Type B pancreatic cell (in vitro differentiated cells): Measurements from ENCODE around the gene PWP1. TPM values are rescaled to one million over a fixed set of nuclear protein-coding genes. Genes with fewer than 3 reads are reported as not detected.

ENCODE experiments used
- DNase-seq: peaks from one replicate; pipeline ENCODE4 v3.0.0; 2021; ENCODE audit warnings: mixed read lengths; ENCODE audit not compliant: unreplicated experiment; ENCODE audit errors: extremely low spot score
- H3K27ac Mint-ChIP-seq: 2 replicates; pipeline ENCODE4 v1.8.0; 2021; ENCODE audit warnings: mild to moderate bottlenecking, mixed read lengths
- H3K27me3 Mint-ChIP-seq: 2 replicates; pipeline ENCODE4 v1.8.0; 2021; ENCODE audit warnings: mixed read lengths
- H3K36me3 Mint-ChIP-seq: 2 replicates; pipeline ENCODE4 v1.8.0; 2021; ENCODE audit warnings: mixed read lengths
- H3K4me1 Mint-ChIP-seq: one replicate; pipeline ENCODE4 v1.8.0; 2021; ENCODE audit warnings: mixed read lengths; ENCODE audit not compliant: unreplicated experiment
- H3K4me3 Mint-ChIP-seq: 2 replicates; pipeline ENCODE4 v1.8.0; 2021; ENCODE audit warnings: mild to moderate bottlenecking, mixed read lengths
- H3K9me3 Mint-ChIP-seq: 2 replicates; pipeline ENCODE4 v1.8.0; 2021; ENCODE audit warnings: mixed read lengths
- total RNA-seq: library from RNA; stranded (reverse); gene quantifications from 2 replicates; pipeline ENCODE4 v1.2.1, GENCODE V29; 2021; ENCODE audit warnings: low replicate concordance
- TF ChIP-seq, protein P1 (sequence below): fragments of 200-600 bp; sonication (generic); conservative IDR thresholded peaks from 2 replicates; pipeline ENCODE4 v1.5.0; 2021; ENCODE audit warnings: antibody characterized with exemption, mild to moderate bottlenecking

PWP1 gene
- total RNA-seq, 1 donor from 2014 or later: 33.5 TPM

DNA sequence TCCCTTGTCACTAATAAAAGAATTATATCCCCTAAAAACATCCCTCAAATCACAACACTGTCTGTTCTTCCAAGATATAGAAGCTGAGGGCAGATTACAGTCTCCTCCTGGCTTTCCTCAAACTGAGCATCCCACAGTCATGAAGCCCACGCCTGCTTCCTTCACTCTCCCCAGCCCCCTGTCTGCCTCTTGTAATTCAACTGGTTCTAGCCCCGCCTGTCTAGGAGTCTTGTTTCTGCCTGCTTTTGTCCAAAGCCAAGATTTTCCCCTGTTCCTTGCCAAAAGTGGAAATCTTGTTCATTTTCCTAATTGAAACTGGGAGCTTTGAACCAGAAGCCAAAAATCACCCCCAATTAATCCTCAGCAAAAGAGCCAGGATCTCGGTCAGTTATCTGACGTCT lies 35.9 kb upstream of the PWP1 start:
- TF ChIP-seq, protein P1, sequence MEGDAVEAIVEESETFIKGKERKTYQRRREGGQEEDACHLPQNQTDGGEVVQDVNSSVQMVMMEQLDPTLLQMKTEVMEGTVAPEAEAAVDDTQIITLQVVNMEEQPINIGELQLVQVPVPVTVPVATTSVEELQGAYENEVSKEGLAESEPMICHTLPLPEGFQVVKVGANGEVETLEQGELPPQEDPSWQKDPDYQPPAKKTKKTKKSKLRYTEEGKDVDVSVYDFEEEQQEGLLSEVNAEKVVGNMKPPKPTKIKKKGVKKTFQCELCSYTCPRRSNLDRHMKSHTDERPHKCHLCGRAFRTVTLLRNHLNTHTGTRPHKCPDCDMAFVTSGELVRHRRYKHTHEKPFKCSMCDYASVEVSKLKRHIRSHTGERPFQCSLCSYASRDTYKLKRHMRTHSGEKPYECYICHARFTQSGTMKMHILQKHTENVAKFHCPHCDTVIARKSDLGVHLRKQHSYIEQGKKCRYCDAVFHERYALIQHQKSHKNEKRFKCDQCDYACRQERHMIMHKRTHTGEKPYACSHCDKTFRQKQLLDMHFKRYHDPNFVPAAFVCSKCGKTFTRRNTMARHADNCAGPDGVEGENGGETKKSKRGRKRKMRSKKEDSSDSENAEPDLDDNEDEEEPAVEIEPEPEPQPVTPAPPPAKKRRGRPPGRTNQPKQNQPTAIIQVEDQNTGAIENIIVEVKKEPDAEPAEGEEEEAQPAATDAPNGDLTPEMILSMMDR: no peak
- Mint-ChIP-seq H3K36me3 (no peaks in the 10 kb centered on the region), H3K9me3 (no peaks in the 10 kb centered on the region), H3K4me1 (peaks cover 22% of the 10 kb centered on the region), H3K27me3 (no peaks in the 10 kb centered on the region), H3K27ac (no peak overlapping the region), H3K4me3 (peak overlapping the region; percentile 1)
- DNase-seq: no peak

DNA sequence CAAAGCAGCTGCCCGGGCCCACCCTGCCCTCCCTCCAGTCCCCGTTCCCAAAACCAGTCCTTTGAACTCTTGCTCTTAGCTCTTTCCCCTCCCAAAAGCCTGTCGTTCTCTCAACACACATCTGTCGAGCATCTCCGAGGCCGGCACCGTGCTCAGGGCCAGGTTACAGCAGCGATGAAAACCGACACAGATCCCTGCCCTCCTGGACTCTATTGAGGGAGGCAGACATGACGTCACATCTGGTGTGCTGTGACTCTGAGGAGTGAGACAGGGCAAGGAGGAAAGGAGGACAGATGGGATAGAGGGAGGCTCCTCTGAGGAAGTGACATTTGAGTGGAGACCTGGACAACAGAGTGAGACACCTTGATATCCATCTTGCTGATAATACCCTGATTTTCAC lies 34.6 kb upstream of the PWP1 start:
- Mint-ChIP-seq H3K27ac (no peak overlapping the region), H3K36me3 (no peaks in the 10 kb centered on the region), H3K9me3 (no peaks in the 10 kb centered on the region), H3K27me3 (no peaks in the 10 kb centered on the region), H3K4me1 (peaks cover 24% of the 10 kb centered on the region), H3K4me3 (no peak overlapping the region)
- TF ChIP-seq, protein P1: no peak
- no peak for DNase-seq

DNA sequence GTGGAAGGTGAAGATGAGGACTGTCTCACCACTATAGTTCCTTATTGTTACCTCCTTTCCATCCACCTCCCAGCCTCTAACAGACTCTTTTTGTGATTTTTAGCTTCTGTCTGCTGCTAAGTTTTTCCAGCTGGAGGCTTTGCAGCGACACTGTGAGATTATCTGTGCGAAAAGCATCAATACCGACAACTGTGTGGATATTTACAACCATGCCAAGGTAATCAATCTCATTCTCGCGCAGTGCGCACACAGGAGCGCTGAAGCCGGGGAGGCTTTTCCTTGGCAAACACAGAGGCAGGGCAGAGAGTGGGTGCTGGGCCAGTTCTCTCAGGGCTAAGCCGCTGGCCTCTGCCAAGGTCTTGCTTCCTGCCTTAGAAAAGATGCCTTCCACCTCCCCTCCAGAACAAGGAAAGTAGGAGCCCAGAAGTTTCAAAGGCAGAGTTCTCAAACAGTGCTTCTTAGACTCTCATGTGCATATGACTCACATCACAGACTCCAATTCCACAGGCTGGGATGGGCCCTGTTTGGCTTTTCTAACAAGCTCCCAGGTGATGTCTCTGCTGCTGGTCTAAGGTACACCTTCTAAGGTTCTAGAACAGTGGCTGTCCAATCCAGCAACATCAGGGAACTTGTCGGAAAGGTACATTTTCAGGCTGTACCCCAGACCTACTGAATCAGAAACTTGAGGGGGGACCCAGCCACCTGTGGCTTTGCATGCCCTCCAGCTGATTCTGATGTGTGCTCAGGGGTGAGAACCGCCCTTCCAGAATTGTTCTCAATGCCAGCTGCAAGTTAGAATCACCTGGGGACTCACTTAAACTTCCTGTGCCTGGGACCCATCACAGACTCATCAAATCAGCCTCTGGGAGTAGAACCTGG lies 33.8 kb upstream of the PWP1 start:
- no peak for DNase-seq
- Mint-ChIP-seq H3K9me3 (no peaks in the 10 kb centered on the region), H3K4me1 (peaks cover 16% of the 10 kb centered on the region), H3K27ac (no peak overlapping the region), H3K27me3 (no peaks in the 10 kb centered on the region), H3K36me3 (no peaks in the 10 kb centered on the region), H3K4me3 (no peak overlapping the region)
- TF ChIP-seq, protein P1: no peak

DNA sequence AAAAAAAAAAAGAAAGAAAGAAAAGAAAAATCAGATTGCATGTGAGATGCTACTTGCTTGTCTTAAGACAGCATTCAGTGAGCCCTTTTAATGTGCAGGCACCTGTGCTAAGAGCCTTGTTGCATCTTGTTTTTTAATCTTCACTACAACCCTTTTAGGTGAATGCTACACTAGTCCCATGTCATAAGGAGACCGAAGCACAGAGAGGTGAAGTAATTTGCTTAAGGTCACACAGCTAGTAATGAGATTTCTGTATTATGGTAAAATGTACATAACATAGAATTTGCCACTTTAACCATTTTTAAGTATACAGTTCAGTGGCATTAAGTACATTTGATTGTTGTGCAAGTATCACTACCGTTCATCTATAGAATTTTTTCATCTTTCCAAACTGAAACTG lies 32.1 kb upstream of the PWP1 start:
- no peak for DNase-seq

DNA sequence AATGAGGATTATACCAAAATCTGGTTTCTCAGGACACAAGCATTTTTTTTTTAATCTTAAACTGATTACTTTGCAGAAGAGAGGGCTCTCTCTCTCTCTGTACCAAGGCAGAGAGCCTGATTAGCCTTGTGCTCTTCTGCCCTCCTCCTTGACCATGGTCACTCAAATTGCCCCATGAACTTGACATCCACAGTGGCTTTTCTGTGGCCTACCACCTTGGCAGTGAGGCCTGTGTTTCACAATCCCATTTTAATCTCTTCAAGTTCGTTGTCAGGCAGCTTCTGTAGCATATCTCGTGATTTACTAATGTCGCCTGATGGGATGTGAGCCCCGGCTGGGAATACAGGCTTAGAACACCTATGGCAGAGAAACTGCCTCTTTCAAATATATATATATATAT lies 30.7 kb upstream of the PWP1 start:
- no peaks in the 10 kb centered on the region for H3K9me3 Mint-ChIP-seq
- H3K36me3 Mint-ChIP-seq: no peaks in the 10 kb centered on the region
- DNase-seq: no peak
- H3K4me1 Mint-ChIP-seq: peaks cover 11% of the 10 kb centered on the region
- no peak overlapping the region for H3K4me3 Mint-ChIP-seq
- H3K27ac Mint-ChIP-seq: no peak overlapping the region
- H3K27me3 Mint-ChIP-seq: no peaks in the 10 kb centered on the region
- TF ChIP-seq, protein P1: no peak

More for the DNA sequence above, 32.1 kb upstream of the PWP1 start:
- Mint-ChIP-seq H3K36me3 (no peaks in the 10 kb centered on the region), H3K9me3 (no peaks in the 10 kb centered on the region), H3K27ac (no peak overlapping the region), H3K4me1 (peaks cover 16% of the 10 kb centered on the region), H3K4me3 (no peak overlapping the region), H3K27me3 (no peaks in the 10 kb centered on the region)
- TF ChIP-seq, protein P1: no peak
